ENCODE results near the gene FAM53A.

GRCh38 chr4:1632109-1633104 lies 51.7 kb downstream of the FAM53A start:
- no peak for TF ChIP-seq CREB1 (IDR thresholded peaks at IDR 0.05; ENCODE audit: low read depth)
- TF ChIP-seq MAX (IDR thresholded peaks at IDR 0.05) = no peak
- TF ChIP-seq ZBTB7A (IDR thresholded peaks at IDR 0.05; ENCODE audit: low read depth) = no peak
- no peak for TF ChIP-seq REST (IDR thresholded peaks at IDR 0.05; ENCODE audit: low read depth)
- no peak for TF ChIP-seq FOXM1 (IDR thresholded peaks at IDR 0.05; ENCODE audit: borderline replicate concordance, low read depth)
- TF ChIP-seq EP300 (IDR thresholded peaks at IDR 0.05; ENCODE audit: borderline replicate concordance) = no peak
- no peak for TF ChIP-seq EGR1 (IDR thresholded peaks at IDR 0.05)
- no peak for TF ChIP-seq RAD21 (IDR thresholded peaks at IDR 0.05; ENCODE audit: low read depth)
- TF ChIP-seq NFIC (IDR thresholded peaks at IDR 0.05) = no peak
- TF ChIP-seq TEAD4 (IDR thresholded peaks at IDR 0.05) = no peak
- no peak for TF ChIP-seq CEBPB (IDR thresholded peaks at IDR 0.05)
- TF ChIP-seq YY1 (IDR thresholded peaks at IDR 0.05; ENCODE audit: low read depth) = no peak
- TF ChIP-seq TAF1 (IDR thresholded peaks at IDR 0.05; ENCODE audit: low read depth) = no peak
